ENCODE measurements around the gene PSMA5. TPM values are rescaled to one million over a fixed set of nuclear protein-coding genes. Genes with fewer than 3 reads are reported as not detected.

The PSMA5 gene
- polyA plus RNA-seq, 1 experiment: 151 TPM

DNA sequence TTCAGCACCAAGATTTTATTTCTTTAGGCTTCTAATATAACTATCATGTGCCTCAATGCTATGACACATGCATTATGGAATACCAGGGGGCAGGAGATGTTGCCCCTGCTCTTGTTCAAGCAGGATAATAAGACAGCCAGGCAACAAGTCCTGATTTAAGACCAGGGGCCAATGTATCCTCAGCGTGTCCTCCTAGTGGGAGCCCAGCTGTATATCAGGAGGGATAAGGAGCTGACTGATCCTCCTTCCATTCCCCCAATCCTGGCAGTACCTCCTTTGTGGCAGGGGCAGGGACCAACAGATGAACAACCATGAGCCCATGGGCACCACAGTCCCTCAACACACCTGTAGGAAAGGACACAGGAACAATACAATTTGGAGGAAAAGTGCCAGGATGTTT is 57.8 kb downstream of the PSMA5 start:
- Histone ChIP-seq H3K27me3 (ENCODE audit: control insufficient read depth, insufficient read depth, low read length) (no peaks in the 10 kb centered on the region), H3K36me3 (ENCODE audit: control insufficient read depth, insufficient read depth, low read length) (no peaks in the 10 kb centered on the region), H3K4me3 (ENCODE audit: low read depth, low read length) (no peak overlapping the region)
- DNase-seq (ENCODE audit: low read depth): no peak
- TF ChIP-seq, protein P1, sequence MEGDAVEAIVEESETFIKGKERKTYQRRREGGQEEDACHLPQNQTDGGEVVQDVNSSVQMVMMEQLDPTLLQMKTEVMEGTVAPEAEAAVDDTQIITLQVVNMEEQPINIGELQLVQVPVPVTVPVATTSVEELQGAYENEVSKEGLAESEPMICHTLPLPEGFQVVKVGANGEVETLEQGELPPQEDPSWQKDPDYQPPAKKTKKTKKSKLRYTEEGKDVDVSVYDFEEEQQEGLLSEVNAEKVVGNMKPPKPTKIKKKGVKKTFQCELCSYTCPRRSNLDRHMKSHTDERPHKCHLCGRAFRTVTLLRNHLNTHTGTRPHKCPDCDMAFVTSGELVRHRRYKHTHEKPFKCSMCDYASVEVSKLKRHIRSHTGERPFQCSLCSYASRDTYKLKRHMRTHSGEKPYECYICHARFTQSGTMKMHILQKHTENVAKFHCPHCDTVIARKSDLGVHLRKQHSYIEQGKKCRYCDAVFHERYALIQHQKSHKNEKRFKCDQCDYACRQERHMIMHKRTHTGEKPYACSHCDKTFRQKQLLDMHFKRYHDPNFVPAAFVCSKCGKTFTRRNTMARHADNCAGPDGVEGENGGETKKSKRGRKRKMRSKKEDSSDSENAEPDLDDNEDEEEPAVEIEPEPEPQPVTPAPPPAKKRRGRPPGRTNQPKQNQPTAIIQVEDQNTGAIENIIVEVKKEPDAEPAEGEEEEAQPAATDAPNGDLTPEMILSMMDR (IDR thresholded peaks at IDR 0.05; ENCODE audit: insufficient read depth, low read depth, low read length): no peak
- ChIA-PET POLR2A (interaction anchor here (0.6 kb wide), 1 partner anchor 8 kb away, joined by 3 read pairs; no protein-coding TSS in a partner anchor), CTCF (no interaction called here)

DNA sequence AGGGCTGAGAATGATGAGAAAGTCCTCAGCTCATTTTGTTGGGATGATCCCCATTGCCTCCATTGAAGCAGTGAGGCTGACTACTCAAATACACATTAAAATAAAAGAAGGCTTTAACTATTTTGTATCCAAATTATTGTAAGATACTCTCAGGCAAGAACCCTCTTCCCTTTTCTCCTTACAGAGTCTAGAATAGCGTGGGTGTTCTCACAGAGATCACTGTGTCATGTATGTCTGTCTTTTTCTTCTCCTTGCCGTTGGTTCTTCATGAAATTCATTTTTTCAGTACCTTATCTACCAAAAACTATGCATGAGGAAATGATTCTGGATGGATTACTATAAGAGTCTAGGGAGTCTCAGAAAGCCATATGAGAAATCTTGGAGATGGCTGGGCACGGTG is 58.6 kb downstream of the PSMA5 start:
- CTCF ChIA-PET: no interaction called here

DNA sequence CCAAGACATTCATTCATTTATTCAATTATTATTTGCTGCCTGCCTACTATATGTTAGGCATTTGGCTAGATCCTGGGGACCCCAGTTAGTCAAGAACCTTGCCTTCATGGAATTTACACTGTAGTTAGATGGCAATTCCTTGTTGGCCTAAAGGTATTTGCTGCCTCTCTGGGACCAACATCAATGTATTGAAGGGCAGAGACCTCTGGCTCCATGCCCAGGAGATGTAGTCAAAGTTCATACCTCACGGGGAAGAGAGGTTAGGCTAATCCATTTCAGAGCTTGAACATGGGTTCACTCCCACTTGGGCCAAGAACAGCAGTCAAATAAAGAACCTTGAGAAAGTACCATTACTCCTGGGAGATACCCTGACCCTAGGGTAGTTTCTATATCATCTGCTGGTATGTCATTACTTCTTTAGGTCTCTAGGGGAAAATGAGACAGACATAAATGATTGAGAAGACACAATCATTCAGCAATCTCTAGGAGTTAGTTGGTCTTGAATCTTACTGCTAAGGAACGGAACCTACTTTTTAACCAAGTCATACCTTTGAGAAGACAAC is 60.5 kb downstream of the PSMA5 start:
- CTCF ChIA-PET: no interaction called here
- no peak for DNase-seq (ENCODE audit: low read depth)
- TF ChIP-seq, protein P1 (IDR thresholded peaks at IDR 0.05; ENCODE audit: insufficient read depth, low read depth, low read length): no peak
- Histone ChIP-seq H3K4me3 (ENCODE audit: low read depth, low read length) (no peak overlapping the region), H3K36me3 (ENCODE audit: control insufficient read depth, insufficient read depth, low read length) (no peaks in the 10 kb centered on the region), H3K27me3 (ENCODE audit: control insufficient read depth, insufficient read depth, low read length) (no peaks in the 10 kb centered on the region)
- POLR2A ChIA-PET: no interaction called here

More for the DNA sequence above, 58.6 kb downstream of the PSMA5 start:
- H3K36me3 ChIP-seq (ENCODE audit: control insufficient read depth, insufficient read depth, low read length): no peaks in the 10 kb centered on the region
- POLR2A ChIA-PET: no interaction called here
- H3K27me3 ChIP-seq (ENCODE audit: control insufficient read depth, insufficient read depth, low read length): no peaks in the 10 kb centered on the region
- no peak overlapping the region for H3K4me3 ChIP-seq (ENCODE audit: low read depth, low read length)
- DNase-seq (ENCODE audit: low read depth): no peak
- TF ChIP-seq, protein P1 (IDR thresholded peaks at IDR 0.05; ENCODE audit: insufficient read depth, low read depth, low read length): no peak

DNA sequence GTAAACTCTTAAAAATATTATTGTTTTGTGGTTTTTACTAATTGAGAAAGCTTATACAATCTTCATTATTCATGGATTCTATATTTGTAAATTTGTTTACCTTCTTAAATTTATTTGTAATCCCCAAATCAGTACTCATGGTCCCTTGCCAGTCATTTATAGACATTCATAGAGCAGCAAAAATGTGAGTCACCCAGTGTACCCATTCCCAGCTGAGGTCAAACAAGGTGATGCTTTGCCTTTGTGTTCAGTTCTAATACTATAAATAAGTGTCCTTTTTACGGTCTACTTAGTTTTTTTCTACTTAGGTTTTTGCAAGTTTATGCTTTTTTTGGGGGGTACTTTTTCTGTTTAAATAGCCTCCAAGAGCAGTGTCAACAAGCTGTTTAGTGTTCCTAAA is 64.6 kb downstream of the PSMA5 start:
- POLR2A ChIA-PET: no interaction called here
- Histone ChIP-seq H3K27me3 (ENCODE audit: control insufficient read depth, insufficient read depth, low read length) (no peaks in the 10 kb centered on the region), H3K36me3 (ENCODE audit: control insufficient read depth, insufficient read depth, low read length) (no peaks in the 10 kb centered on the region), H3K4me3 (ENCODE audit: low read depth, low read length) (no peak overlapping the region)
- CTCF ChIA-PET: interaction anchor here (1.4 kb wide), 1 partner anchor 85 kb away, joined by 3 read pairs; no protein-coding TSS in a partner anchor
- DNase-seq (ENCODE audit: low read depth): no peak
- TF ChIP-seq, protein P1 (IDR thresholded peaks at IDR 0.05; ENCODE audit: insufficient read depth, low read depth, low read length): no peak

DNA sequence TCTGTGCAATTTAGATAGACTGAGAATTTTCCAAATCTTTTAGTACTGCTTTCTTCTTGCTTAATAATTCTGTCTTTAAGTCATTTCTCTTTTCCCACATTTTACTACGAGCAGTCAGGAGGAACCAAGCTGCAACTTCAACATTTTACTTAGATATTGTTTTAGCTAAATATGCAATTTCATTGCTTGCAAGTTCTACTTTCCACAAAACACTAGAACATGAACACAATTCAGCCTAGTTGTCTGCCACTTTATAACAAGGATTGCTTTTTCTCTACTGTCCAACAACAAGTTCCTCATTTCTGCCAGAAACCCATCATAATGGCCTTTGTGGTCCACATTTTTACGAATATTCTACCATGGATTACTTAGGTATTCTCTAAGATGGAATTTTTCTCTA is 65.2 kb downstream of the PSMA5 start:
- H3K27me3 ChIP-seq (ENCODE audit: control insufficient read depth, insufficient read depth, low read length): no peaks in the 10 kb centered on the region
- no peaks in the 10 kb centered on the region for H3K36me3 ChIP-seq (ENCODE audit: control insufficient read depth, insufficient read depth, low read length)
- H3K4me3 ChIP-seq (ENCODE audit: low read depth, low read length): no peak overlapping the region
- ChIA-PET POLR2A (interaction anchor here (0.7 kb wide), 1 partner anchor 8 kb away, joined by 3 read pairs; no protein-coding TSS in a partner anchor), CTCF (interaction anchor here (1.4 kb wide), 1 partner anchor 85 kb away, joined by 3 read pairs; no protein-coding TSS in a partner anchor)
- DNase-seq (ENCODE audit: low read depth): no peak
- TF ChIP-seq, protein P1 (IDR thresholded peaks at IDR 0.05; ENCODE audit: insufficient read depth, low read depth, low read length): no peak

All from BJ (cell line).